Activated CD8-positive, alpha-beta memory T cell treated with anti-CD3 and anti-CD28 coated beads for 24 hours (primary cell): ENCODE results near the gene XRCC4.

Source experiments
- DNase-seq: peaks from one replicate; pipeline ENCODE4 v3.0.0-alpha.2; 2020

The XRCC4 gene

DNA sequence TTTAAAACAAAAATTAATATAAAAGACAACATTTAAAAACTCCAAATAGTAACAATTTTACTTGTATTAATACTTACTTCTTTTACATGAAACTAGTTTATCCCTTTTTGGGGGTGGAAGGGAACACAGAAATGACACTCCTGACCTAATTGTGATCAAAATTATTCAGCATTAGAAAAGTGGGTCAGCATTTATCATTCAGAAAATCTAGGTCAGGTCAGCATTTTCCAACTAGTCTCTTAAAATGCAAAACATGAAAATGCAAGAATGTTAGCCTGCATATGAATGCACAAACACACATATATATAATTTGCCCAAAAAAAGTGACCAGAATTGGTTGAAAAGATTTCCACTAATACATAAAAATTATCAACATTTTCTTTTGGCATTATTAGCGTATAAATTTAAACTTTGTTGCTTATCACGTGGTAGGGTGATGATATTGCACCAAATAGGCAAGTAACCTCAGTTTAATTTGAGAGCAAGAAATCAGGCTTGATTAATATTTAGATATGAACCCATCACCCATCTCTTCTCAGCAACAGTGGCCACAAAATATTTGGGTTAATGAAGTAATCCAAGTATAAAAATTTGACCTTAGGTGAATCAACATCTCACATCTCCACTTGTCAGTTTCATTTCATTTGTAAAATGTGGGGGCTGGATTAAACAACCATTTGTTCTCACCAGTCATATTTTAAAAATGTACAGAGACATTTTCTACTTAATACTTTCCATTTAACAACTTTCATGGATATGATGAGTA is 5.9 kb upstream of the XRCC4 start:
- DNase-seq: no peak

DNA sequence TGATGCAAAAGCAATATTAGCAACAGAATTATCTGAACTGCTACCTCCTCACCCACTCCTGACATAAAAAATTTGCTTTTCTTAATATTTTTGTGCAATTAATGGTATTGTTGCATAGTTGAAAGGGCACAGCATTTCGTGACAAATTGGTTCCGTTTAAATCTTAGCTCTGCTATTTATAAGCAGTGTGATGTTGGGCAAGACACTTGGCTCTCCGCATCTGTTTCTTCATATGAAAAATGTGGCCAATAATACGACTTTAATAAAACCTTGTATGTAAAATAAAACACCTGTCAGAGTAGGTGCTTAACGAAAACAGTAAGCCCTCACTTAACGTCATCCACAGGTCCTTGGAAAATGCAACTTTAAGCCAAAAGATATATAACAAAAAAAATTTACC is 4.4 kb upstream of the XRCC4 start:
- DNase-seq: no peak

DNA sequence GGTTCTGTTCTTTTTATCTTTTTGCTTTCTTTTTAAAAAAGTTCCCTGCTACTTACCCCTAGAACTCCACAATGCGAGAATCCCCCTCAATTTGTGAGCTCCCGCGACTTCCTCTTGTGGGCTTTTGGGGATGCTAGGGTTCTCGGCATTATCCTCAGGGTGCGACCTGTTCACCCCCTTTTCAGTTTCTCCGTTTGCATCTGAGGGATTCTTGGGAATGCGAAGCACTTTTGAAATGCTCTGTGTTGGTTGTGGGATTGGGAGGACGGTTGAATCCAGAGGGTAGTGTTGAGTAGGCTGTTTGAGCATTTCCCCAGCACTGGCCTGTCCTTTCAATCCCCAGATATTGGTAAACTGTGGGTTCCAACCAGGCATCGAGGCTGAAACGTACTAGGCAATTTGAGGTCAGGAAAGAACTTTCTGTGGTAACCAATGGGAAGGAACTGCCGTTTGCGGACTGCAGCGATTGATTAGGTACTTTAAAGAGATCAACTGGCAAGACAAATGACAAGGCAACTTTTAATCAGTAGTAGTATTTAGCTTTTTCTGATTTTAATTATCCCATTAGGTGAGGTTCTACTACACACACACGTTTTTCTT is 415 bp downstream of the XRCC4 start:
- DNase-seq: no peak

DNA sequence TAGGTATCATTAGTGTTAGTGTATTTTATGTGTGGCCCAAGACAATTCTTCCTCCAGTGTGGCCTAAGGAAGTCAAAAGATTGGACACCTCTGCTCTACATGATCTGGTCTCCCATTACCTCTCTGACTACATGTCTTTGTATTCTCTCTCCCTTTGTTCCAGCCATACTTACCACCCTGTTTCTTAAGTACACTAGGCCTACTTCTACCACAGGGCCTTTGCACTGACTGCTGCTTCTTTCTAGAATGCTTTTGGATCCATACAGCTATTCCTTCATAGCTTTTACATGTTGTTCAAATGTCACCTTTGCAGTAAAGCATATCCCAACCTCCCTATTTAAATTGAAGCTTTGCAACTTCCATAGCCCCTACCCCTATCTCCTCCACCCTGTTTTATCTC is 5.4 kb downstream of the XRCC4 start:
- no peak for DNase-seq

DNA sequence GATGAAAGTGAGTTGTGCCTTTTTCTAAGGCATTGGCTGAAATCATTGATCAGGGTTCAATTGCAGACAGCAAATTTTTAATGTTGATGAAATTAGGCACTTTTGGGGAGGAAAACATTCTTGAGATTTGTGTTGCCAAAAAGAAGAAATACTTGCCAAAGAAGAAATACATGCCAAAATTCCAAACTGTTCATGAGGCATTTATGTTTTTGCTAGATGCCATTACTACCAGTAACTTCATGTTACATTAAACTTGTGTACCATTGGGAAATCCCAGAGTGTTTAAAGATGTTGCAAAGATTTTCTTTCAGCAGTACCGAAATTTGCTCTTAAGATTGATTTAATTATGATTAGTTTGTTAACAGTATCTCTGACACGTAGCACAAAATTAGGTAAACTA is 7.0 kb downstream of the XRCC4 start:
- no peak for DNase-seq

DNA sequence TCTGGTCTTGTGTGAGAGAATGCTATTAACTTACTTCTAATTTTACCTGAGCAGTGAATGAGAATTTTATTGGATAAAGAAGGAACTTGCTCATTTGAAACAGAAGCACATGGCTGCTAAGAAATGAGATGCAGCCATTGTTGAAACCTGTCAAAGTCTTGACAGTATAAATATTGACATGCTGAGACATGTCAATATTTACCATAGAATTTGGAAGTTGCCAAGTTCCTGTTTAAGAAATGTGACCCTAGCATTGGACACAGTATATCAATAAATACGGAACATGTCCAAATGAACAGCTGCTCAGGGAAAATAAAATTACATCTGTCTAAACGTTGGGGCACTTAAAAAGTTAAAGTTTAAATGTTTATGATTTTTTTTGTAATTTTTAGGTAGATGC is 7.8 kb downstream of the XRCC4 start:
- no peak for DNase-seq

DNA sequence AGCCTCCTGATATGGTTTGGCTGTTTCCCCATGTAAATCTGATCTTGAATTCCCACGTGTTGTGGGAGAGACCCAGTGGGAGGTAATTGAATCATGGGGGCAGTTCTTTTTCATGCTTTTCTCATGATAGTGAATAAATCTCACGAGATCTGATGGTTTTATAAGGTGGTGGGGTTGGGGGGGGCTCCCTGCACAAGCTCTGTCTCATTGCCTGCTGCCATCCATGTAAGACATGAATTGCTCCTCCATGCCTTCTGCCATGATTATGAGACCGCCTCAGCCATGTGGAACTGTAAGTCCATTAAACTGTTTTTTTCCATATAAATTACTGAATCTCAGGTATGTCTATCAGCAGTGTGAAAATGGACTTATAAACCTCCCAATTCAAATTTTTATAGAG is 12.8 kb downstream of the XRCC4 start:
- no peak for DNase-seq

DNA sequence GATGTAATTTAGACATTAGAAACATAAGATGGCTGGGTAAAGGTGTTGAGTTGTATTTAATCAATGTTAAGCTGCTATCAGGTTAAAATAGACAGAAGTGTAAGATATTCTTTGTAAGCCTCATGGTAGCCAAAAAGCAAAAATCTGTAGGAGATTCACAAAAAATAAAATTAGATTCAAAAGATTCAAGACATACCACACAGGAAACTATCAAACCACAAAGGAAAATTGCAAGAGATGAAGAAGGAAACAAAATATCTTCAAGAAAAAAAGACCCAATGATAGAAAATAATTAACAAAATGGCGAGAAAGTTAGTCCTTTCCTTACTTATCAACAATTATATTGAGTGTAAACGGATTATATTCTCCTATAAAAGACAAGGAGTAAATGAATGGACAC is 15.3 kb downstream of the XRCC4 start:
- DNase-seq: no peak

DNA sequence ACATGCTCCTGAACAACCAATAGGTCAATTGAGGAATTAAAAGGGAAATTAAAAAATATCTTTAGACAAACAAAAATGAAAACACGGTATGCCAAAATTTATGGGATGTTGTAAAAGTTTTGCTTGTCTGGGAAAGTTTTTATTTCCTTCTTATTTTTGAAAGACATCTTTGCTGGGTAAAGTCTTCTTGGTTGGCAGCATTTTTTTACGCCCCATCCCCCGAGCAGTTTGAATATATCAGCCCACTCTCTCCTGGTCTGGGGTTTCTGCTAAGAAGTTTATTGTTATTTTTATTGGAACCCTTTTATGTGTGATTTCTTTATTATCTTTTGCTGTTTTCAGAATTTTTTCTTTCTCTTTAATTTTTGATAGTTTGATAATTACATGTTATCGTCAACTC is 16.3 kb downstream of the XRCC4 start:
- no peak for DNase-seq

DNA sequence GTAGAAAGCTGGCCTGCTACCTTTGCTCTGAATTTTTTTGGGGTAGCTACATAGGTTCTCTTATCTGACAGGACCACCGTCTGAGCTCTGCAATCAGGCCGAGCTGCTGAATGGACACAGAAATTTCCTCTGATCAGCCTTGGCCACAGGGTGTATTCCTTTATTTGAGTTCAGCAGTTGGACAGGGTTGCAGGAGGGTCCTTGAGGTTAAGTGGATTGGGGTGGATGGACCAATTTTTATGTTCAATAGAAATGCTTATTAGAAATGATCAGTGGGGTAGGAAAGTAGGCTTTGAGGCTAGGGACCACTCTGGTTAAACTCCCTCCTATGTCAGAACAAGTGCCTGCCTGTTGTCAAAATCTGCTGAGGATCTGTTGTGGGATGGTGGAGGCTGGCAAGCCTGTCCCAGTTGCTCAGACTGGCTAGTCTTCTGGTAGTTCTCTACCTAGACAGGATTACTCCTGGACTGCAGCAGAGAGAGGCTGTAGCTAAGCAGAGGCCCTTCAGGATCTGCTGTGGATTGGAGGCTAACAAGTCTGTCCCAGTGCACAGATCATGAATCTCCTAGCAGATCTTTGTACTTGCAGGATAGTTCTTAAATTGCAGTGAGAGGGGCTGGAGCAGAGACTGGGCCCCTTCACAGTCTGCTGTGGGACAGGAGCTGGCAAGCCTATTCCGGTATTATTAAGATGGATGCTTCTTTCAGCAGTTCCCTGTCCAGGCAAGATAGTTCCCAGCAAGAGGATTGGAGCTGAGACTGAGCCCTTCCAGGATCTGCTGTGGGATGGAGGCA is 18.0 kb downstream of the XRCC4 start:
- DNase-seq: no peak

DNA sequence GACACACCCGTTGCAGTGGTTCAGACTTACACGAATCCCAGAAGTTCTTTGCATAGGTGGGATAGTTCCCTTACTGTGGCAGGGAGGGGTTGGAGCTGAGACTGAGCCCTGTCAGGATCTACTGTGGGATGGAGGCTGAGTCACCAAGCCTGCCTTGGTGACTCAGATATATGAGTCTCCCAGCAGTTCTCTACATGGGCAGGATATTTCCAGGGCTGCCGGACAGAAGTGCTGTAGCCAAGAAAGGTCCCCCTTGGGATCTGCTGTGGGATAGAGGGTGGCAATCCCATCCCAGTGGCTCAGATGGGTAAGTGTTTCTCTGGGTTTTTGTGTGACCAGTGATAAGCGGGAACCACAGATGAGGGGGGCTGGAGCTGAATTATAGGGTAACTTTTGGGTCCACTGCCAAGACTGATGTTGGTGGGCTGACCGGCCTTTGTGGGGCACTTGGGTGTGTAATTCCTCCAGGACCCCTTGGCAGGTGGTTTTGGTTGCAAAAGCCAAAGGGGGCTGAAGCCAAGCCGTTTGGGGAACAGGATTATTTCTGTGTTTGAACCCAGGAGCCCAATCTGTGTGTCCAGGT is 18.7 kb downstream of the XRCC4 start:
- DNase-seq: no peak

DNA sequence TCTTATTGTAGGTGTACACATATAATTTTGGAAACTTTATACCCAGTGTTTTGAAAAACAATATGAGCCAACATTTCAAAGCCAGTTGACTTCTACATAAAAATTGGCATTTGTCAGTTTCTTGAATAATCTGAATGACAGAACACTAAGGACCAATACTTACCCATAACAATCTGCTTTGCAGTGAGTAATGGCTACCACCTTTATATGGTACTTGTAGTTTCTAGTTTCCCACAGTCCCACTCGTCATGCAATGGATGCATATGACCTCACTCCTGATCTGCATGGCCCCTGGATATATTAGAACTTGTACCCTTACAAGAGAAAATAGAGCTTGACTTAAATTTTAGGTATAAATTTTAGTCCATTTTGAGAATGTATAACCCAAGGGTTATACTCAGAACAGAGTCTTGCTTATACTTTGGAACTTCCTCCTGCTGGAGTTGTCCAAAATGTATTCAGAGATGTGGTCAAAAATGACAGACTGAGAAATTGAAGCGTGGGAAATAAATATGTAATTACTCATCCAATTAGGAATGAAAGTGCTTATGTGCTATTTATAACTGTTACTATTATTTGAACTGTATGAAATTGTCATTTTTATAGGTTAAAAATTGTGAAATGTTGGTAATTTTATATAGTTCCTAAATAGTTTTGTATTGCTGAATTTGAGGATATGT is 19.5 kb downstream of the XRCC4 start:
- no peak for DNase-seq

DNA sequence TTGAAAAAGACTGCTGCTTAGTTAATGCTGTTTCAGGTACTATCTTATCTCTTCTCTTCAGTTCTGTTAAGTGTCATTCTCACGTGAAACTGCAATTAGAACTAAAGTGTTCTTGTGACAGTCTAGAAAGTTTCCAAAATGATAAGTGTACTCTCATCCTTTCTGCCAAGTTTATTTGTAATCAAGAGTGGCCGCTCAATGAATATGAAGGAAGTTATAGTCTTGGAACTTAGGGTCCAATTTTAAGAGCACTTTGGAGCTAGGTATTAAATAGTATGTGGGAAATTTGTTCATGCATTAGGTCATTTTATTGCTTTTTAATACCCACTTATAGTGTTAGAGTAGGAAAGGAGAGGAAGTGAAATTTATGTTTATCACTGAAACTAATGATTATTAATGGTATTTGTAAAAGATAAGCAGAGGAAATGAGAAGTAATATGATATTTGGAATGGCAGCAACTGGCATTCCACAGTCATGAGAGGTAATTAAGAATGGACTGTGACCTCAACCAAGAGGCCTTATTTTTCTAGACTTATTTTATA is 20.4 kb downstream of the XRCC4 start:
- no peak for DNase-seq

DNA sequence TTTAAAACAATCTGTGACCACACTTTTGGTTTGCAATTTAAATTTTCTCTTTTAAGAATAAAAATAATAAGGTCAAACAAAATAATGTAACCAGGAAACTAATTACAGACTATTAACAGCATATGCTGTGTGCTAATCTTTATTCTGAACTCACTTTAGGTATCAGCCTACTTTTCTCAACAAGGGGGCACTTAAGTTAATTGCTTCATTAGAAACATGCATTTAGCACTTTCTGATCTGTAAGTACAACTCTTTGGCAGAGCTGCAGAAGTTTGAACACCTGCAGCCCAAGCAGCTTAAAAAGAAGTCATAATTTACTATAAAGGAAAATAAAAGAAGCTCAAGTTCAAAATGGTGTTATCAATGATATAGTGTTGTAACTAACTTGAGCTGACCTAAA is 21.7 kb downstream of the XRCC4 start:
- DNase-seq: no peak

DNA sequence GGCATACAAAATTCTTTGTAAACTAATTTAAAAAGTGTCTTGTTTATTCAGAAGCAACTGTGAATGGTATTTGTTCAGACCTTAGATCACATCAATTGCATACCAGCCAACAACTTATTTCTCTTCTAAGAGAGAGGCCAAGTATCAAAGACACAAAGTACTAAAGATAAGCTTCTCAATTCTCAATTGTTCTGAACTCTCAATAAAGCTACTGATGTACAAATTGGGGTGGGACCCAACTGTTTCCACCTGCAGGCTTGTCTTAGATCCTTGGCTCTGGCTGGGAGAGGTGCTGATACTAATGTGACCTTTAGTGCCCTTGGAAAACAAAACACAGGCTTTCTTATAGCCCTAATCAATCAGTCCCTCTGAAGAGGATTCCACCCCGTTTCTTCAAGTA is 22.1 kb downstream of the XRCC4 start:
- DNase-seq: no peak

DNA sequence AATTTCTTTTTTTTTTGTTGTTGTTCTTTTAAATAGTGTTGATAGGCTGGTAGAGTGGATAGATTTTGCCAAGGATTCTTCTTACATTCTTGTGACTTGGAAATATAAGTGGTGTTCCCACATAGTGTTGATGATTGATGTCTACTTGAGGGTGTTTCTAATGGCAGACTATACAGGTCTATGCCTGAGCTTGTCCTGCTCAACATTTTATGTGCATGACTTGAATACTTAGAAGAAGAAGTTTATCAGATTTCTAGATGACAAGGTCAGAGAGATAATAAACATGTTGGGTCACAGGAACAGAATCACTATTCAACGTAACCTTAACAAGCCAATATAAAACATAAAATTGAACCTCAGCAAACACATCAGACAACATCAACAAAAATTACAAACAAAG is 24.2 kb downstream of the XRCC4 start:
- DNase-seq: no peak

DNA sequence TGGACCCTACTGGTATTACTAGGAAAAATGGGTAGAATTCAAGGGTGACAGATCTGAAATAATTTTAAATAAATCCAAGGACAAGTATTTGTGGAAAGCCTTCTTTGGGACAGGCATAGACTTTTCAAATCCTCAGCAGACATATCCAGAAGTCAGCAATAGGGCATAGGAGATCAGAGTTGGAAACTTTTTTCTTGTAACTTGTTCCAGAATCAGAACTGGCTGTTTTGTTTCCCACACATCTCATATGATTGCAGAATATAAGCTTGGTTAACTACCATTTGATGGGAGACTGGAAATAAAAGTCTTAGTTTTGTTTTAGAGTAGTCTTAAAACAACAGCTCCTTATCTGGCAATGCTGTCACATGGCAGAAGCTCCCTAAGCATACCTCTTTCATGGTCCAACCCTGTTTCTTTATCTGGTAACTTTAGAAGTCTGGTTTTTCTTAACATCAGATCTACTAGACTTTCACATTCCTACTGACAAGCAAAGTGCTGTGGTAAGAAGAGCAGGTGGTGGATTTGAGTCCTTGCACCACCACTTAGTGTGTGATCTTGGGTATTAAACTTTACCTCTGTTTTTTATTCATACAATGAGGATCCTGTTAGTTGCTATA is 25.1 kb downstream of the XRCC4 start:
- DNase-seq: no peak

DNA sequence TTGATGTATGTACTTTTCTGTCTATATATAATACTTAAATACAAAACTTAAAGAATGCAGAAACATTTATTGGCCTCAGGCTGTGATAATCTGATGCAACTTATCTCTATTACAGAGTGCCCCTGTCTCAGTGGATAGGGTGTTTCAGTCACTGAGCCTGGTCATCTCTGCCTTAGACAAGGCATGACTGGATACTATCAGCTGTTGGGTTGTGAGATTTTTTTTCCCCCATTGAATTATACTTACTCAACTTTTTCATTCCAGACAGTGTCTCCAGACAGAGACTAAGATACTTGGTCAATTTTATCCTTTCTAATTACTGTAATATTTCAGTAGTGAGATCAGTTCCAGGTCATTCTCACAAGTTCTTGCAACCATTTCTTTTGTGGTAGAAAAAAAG is 26.7 kb downstream of the XRCC4 start:
- DNase-seq: no peak

DNA sequence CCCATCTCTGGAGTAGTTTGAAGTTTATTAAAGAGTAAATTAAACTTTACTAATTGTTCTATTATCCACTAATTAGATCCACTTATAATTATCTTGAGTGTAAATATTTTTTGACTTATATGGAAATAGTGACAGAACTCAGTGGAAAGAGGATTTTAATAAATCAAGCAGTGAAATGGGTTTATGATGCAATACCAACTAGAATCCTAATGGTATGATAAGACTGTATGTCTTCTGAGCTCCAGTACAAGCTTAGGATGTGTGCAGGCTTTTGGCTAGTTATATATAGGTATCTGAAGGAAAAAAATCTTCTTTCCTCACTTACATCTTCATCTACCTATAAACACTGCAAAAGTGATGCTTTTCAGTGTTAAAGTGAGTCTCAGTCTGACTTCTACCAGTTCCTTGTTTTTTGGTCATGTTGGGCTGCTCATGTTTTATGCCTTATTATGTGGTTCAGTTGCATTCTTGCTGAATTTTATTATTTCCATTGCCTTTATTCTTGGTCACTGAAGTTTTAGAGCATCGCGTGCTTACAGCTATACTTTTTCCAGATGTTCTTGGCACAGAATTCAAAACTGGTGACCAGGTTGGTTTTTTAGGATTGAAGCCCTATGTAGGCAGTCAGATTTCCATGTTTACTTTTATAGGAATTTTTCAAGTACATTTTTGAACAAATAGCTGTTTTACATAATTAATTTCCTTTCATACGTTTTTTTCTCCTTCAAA is 30.5 kb downstream of the XRCC4 start:
- no peak for DNase-seq

DNA sequence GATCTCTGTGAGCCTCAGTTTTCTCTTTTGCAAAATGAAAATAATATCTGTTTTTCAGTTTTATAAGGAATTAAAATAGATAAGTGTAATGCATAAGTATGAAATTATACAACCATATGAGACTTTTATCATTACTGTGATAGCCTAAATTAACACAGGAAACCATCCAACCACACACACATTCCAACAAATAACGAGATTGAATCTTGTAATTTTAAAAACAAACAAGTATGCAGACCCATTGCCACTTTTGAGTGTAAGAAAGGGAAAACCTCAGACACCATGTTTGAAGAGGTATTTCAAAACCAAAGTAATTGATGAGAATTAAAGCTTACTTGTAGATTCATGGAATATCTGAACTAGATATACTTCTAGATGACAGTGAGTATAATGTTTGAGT is 32.0 kb downstream of the XRCC4 start:
- DNase-seq: no peak

DNA sequence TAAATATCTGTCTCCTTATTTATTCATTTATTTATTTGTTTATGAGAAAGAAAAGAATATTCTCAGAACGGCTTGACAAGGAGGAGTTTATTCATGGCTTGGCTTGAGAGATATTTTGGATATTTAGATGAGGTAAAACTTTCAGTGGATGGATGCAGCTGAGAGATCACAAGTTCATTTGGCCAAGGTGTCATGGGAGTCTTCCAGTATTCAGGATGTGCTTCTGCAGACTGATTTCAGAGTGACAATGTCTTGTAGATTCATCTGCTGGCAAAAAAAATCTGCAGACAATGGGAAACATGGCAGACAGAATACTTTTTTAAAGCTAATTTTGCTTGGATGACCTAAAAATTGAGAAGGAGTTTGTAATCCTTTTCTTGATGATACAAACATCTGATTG is 38.5 kb downstream of the XRCC4 start:
- DNase-seq: no peak

DNA sequence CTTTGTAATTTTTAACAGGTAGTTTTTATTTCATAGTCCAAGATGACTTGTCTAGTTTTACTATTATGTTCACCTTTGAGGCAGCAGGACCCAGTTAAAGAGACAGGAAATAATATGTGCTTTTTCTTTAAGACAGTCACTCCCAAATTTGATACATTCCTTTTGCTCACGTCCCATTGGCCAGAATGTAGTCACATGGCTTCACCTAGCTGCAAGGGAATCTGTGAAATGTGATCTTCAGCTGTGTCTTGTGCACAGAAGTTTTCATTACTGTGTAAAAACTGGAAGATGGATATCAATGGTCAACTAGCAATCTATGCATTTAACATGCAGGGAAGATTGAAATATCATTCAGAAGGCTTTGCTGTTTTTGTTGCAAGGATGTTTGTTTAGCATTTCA is 41.1 kb downstream of the XRCC4 start:
- no peak for DNase-seq
